ENCODE results near the gene TMEM107.

TMEM107 gene

GRCh38 chr17:8204761-8205555, 28.8 kb upstream of the TMEM107 start:
- TF ChIP-seq CTCF (IDR thresholded peaks at IDR 0.05) (no peak), ZFX (IDR thresholded peaks at IDR 0.05; ENCODE audit: borderline replicate concordance) (no peak)
- no peak overlapping the region for H3K27ac ChIP-seq

GRCh38 chr17:8192070-8192815, 16.1 kb upstream of the TMEM107 start:
- TF ChIP-seq CTCF (IDR thresholded peaks at IDR 0.05) (no peak), ZFX (IDR thresholded peaks at IDR 0.05; ENCODE audit: borderline replicate concordance) (no peak)
- H3K27ac ChIP-seq, result peak overlapping the region; percentile 96

- H3K27ac ChIP-seq, result peak overlapping the region; percentile 96
- no peak for TF ChIP-seq CTCF (IDR thresholded peaks at IDR 0.05)
- TF ChIP-seq ZFX (IDR thresholded peaks at IDR 0.05; ENCODE audit: borderline replicate concordance), result no peak
Measured at GRCh38 chr17:8190506-8190905, 14.3 kb upstream of the TMEM107 start.

GRCh38 chr17:8189711-8190477, 13.7 kb upstream of the TMEM107 start, which contains the start of gene BORCS6:
Gene BORCS6, minus strand, starts transcription at chr17:8190180. Its CDS starts 40 bp downstream, at chr17:8190140.
- H3K27ac ChIP-seq, result peak within 1 kb of the TSS; percentile 96
- TF ChIP-seq ZFX (IDR thresholded peaks at IDR 0.05; ENCODE audit: borderline replicate concordance), result no peak
- peak; percentile 42 for TF ChIP-seq CTCF (IDR thresholded peaks at IDR 0.05)

GRCh38 chr17:8189041-8189710, 13.0 kb upstream of the TMEM107 start:
- peak overlapping the region; percentile 96 for H3K27ac ChIP-seq
- TF ChIP-seq ZFX (IDR thresholded peaks at IDR 0.05; ENCODE audit: borderline replicate concordance), result no peak
- TF ChIP-seq CTCF (IDR thresholded peaks at IDR 0.05), result no peak

GRCh38 chr17:8188263-8188839, 12.2 kb upstream of the TMEM107 start:
- peak overlapping the region; percentile 96 for H3K27ac ChIP-seq
- no peak for TF ChIP-seq CTCF (IDR thresholded peaks at IDR 0.05)
- TF ChIP-seq ZFX (IDR thresholded peaks at IDR 0.05; ENCODE audit: borderline replicate concordance), result no peak

All from 22Rv1 (cell line).